ENCODE measurements around the gene TMIE.

DNA sequence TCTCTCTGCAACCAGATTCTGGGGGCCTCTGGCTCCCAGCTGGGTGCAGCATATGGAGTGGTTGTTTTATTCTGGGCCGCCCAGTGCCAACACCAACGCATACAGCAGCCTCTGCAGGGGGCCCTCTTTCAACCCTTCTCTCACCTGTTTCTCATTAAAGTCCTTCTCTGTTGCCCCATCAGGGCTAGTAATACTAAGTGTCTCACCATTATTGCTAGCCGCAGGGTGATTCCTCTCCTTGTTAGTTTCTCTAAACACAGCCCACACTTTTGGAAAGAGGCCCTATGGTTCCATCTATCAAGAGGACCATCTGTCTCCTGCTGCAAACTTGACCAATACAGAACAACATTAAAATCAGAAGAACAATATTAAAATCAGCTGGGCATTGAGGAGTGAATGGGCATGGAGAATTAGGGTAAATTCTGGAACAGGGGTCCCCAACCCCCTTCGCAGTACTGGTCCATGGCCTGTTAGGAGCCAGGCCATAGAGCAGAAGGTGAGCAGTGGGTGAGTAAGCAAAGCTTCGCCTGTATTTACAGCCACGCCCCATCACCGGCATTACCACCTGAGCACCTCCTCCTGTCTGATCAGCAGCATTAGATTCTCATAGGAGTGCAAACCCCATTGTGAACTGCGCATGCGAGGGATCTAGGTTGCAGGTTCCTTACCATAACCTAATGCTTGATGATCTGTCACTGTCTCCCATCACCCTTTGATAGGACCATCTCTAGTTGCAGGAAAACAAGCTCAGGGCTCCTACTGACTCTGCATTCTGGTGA is 44.2 kb upstream of the TMIE start:
- TF ChIP-seq, protein P1, sequence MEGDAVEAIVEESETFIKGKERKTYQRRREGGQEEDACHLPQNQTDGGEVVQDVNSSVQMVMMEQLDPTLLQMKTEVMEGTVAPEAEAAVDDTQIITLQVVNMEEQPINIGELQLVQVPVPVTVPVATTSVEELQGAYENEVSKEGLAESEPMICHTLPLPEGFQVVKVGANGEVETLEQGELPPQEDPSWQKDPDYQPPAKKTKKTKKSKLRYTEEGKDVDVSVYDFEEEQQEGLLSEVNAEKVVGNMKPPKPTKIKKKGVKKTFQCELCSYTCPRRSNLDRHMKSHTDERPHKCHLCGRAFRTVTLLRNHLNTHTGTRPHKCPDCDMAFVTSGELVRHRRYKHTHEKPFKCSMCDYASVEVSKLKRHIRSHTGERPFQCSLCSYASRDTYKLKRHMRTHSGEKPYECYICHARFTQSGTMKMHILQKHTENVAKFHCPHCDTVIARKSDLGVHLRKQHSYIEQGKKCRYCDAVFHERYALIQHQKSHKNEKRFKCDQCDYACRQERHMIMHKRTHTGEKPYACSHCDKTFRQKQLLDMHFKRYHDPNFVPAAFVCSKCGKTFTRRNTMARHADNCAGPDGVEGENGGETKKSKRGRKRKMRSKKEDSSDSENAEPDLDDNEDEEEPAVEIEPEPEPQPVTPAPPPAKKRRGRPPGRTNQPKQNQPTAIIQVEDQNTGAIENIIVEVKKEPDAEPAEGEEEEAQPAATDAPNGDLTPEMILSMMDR (IDR thresholded peaks at IDR 0.05) = no peak
- TF ChIP-seq EP300 (IDR thresholded peaks at IDR 0.05) = no peak
- no peak for TF ChIP-seq POLR2A (IDR thresholded peaks at IDR 0.05)
